ENCODE data around the gene PA2G4. TPM values are rescaled to one million over a fixed set of nuclear protein-coding genes. Genes with fewer than 3 reads are reported as not detected.

PA2G4 gene
- total RNA-seq, 1 experiment from 2014 or later, result 607 TPM

GRCh38 chr12:56122637-56123036 is 18.3 kb downstream of the PA2G4 start:
- no peak for DNase-seq (ENCODE audit: low read depth)

GRCh38 chr12:56124133-56124532 is 19.8 kb downstream of the PA2G4 start:
- no peak for DNase-seq (ENCODE audit: low read depth)

GRCh38 chr12:56126732-56127239 is 22.4 kb downstream of the PA2G4 start:
- no peak for DNase-seq (ENCODE audit: low read depth)

GRCh38 chr12:56127485-56127887 is 23.1 kb downstream of the PA2G4 start:
- DNase-seq (ENCODE audit: low read depth), result no peak

GRCh38 chr12:56127888-56128669 is 23.7 kb downstream of the PA2G4 start, which contains the start of gene ESYT1:
Gene ESYT1 (plus strand): TSS chr12:56128267. CDS start chr12:56128320, 53 bp downstream.
- peak; percentile 100 for DNase-seq (ENCODE audit: low read depth)

- peak; percentile 45 for DNase-seq (ENCODE audit: low read depth)
These were observed 24.4 kb downstream of the PA2G4 start for GRCh38 chr12:56128670-56129205.

- peak; percentile 71 for DNase-seq (ENCODE audit: low read depth)
These were observed 25.0 kb downstream of the PA2G4 start for GRCh38 chr12:56129206-56129941.

GRCh38 chr12:56129942-56130495 is 25.7 kb downstream of the PA2G4 start:
- no peak for DNase-seq (ENCODE audit: low read depth)

GRCh38 chr12:56130876-56131275 is 26.5 kb downstream of the PA2G4 start:
- DNase-seq (ENCODE audit: low read depth), result no peak

GRCh38 chr12:56134897-56135296 is 30.5 kb downstream of the PA2G4 start:
- no peak for DNase-seq (ENCODE audit: low read depth)

GRCh38 chr12:56137853-56138571 is 33.7 kb downstream of the PA2G4 start:
- no peak for DNase-seq (ENCODE audit: low read depth)

- no peak for DNase-seq (ENCODE audit: low read depth)
These were observed 37.8 kb downstream of the PA2G4 start for GRCh38 chr12:56141946-56142784.

GRCh38 chr12:56143217-56143616 is 38.9 kb downstream of the PA2G4 start:
- no peak for DNase-seq (ENCODE audit: low read depth)

GRCh38 chr12:56143870-56144269 is 39.5 kb downstream of the PA2G4 start:
- no peak for DNase-seq (ENCODE audit: low read depth)

- DNase-seq (ENCODE audit: low read depth), result no peak
These were observed 40.9 kb downstream of the PA2G4 start for GRCh38 chr12:56145217-56145616.

- DNase-seq (ENCODE audit: low read depth), result no peak
These were observed 42.4 kb downstream of the PA2G4 start for GRCh38 chr12:56146492-56147460.

GRCh38 chr12:56150563-56150962 is 46.2 kb downstream of the PA2G4 start:
- DNase-seq (ENCODE audit: low read depth), result no peak

- no peak for DNase-seq (ENCODE audit: low read depth)
These were observed 47.3 kb downstream of the PA2G4 start for GRCh38 chr12:56151672-56152131.

Data from HT1080 (cell line).